Activated CD4-positive, alpha-beta T cell treated with anti-CD3 and anti-CD28 coated beads for 24 hours (primary cell): ENCODE results near the gene EPC1.
"Not testable (repeated sequence)": the region's sequence is repeated elsewhere in the genome, so short reads cannot be mapped to it uniquely, and the experiment has no call there.

Source experiments
- DNase-seq, 2 donors: peaks; one replicate each; pipeline ENCODE4 v3.0.0-alpha.2; 2020; ENCODE audit warnings: low read depth in 2 of 2

EPC1 gene

GRCh38 chr10:32279795-32280194 is 67.2 kb downstream of the EPC1 start:
- no peak for DNase-seq

GRCh38 chr10:32273336-32273735 is 73.6 kb downstream of the EPC1 start:
- DNase-seq: no peak

- no peak for DNase-seq
Measured at GRCh38 chr10:32271617-32272016, 75.3 kb downstream of the EPC1 start.

GRCh38 chr10:32269343-32270100 is 77.4 kb downstream of the EPC1 start:
- DNase-seq: no peak

- no peak for DNase-seq
Measured at GRCh38 chr10:32268788-32269187, 78.2 kb downstream of the EPC1 start.

GRCh38 chr10:32266979-32267378 is 80.0 kb downstream of the EPC1 start:
- DNase-seq: no peak

GRCh38 chr10:32266566-32266965 is 80.4 kb downstream of the EPC1 start:
- no peak for DNase-seq

- DNase-seq: no peak
Measured at GRCh38 chr10:32265756-32266155, 81.2 kb downstream of the EPC1 start.

- no peak for DNase-seq
Measured at GRCh38 chr10:32263300-32263699, 83.7 kb downstream of the EPC1 start.

- DNase-seq: no peak
Measured at GRCh38 chr10:32259551-32259950, 87.4 kb downstream of the EPC1 start.

GRCh38 chr10:32256613-32257437 is 90.1 kb downstream of the EPC1 start:
- peak; percentile 46 to 53 for DNase-seq

GRCh38 chr10:32253821-32254220 is 93.1 kb downstream of the EPC1 start:
- DNase-seq: no peak

GRCh38 chr10:32253276-32253675 is 93.7 kb downstream of the EPC1 start:
- no peak for DNase-seq

- DNase-seq: not testable (repeated sequence)
Measured at GRCh38 chr10:32250489-32250888, 96.5 kb downstream of the EPC1 start.

- DNase-seq: no peak
Measured at GRCh38 chr10:32246685-32247084, 100.3 kb downstream of the EPC1 start.

GRCh38 chr10:32245760-32246159 is 101.2 kb downstream of the EPC1 start:
- no peak for DNase-seq

GRCh38 chr10:32244421-32245207 is 102.3 kb downstream of the EPC1 start:
- DNase-seq: peak in 1 of 2 donors; percentile 9

- no peak for DNase-seq
Measured at GRCh38 chr10:32244011-32244410, 102.9 kb downstream of the EPC1 start.

- no peak for DNase-seq
Measured at GRCh38 chr10:32241946-32242345, 105.0 kb downstream of the EPC1 start.

- DNase-seq: no peak
Measured at GRCh38 chr10:32240471-32240870, 106.5 kb downstream of the EPC1 start.

GRCh38 chr10:32239769-32240168 is 107.2 kb downstream of the EPC1 start:
- DNase-seq: no peak

GRCh38 chr10:32237644-32238345 is 109.2 kb downstream of the EPC1 start:
- no peak for DNase-seq
